ENCODE measurements around the gene SLC30A4.

DNA sequence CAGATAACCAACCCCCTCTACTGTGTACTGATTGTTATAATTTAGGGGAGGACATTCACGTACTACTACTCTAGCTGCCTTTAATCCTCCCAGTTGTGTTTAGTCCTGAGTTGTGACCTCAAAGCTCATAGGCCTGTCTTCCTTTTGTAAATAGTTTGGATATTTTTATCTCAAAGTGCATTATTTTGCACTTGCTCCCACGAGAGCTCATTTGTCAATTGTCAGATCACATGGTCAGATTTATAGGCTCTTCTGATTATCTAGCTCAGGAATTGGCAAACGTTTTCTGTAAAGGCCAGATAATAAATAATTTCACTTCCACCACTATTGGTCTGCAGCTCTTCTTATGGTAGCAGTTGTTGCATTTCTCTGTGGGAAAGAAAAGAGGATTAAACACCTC is 14.4 kb upstream of the SLC30A4 start:
- TF ChIP-seq MAFK (IDR thresholded peaks at IDR 0.05; ENCODE audit: low read depth, low read length), result no peak
- TF ChIP-seq, protein P1, sequence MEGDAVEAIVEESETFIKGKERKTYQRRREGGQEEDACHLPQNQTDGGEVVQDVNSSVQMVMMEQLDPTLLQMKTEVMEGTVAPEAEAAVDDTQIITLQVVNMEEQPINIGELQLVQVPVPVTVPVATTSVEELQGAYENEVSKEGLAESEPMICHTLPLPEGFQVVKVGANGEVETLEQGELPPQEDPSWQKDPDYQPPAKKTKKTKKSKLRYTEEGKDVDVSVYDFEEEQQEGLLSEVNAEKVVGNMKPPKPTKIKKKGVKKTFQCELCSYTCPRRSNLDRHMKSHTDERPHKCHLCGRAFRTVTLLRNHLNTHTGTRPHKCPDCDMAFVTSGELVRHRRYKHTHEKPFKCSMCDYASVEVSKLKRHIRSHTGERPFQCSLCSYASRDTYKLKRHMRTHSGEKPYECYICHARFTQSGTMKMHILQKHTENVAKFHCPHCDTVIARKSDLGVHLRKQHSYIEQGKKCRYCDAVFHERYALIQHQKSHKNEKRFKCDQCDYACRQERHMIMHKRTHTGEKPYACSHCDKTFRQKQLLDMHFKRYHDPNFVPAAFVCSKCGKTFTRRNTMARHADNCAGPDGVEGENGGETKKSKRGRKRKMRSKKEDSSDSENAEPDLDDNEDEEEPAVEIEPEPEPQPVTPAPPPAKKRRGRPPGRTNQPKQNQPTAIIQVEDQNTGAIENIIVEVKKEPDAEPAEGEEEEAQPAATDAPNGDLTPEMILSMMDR (conservative IDR thresholded peaks at IDR 0.05; ENCODE audit: low read depth, low read length), result no peak
